Astrocyte of the hippocampus (primary cell): ENCODE data around the gene HOMER3.
"Not testable (repeated sequence)": the region's sequence is repeated elsewhere in the genome, so short reads cannot be mapped to it uniquely, and the experiment has no call there.

Source experiments
- DNase-seq: peaks from one replicate; pipeline ENCODE4 v3.0.0; 2011; ENCODE audit warnings: low read depth, low spot score

The HOMER3 gene

GRCh38 chr19:18954094-18954493 is 13.1 kb upstream of the HOMER3 start:
- DNase-seq = no peak

DNA sequence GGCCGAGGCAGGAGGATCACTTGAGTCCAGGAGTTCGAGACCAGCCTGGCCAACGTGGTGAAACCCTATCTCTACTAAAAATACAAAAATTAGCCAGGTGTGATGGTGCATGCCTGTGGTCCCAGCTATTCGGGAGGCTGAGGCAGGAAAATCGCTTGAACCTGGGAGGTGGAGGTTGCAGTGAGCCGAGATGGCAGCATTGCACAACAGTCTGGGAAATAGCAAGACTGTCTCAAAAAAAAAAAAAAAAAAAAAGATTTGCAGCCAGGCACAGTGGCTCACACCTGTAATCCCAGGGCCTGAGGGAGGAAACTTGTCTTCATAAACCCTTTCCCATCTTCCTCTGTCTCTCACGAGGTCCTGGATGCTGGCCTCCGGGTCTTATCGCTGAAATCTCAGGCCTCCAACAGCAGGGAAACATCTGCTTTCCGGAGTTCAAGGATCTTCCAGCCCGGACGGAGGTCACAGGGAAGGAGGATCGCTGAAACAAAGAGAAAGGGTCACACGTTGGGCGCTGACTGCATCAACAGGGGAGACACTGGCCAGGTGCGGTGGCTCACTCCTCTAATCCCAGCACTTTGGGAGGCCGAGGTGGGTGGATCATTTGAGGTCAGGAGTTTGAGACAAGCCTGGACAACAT is 11.5 kb upstream of the HOMER3 start:
- DNase-seq = not testable (repeated sequence)

DNA sequence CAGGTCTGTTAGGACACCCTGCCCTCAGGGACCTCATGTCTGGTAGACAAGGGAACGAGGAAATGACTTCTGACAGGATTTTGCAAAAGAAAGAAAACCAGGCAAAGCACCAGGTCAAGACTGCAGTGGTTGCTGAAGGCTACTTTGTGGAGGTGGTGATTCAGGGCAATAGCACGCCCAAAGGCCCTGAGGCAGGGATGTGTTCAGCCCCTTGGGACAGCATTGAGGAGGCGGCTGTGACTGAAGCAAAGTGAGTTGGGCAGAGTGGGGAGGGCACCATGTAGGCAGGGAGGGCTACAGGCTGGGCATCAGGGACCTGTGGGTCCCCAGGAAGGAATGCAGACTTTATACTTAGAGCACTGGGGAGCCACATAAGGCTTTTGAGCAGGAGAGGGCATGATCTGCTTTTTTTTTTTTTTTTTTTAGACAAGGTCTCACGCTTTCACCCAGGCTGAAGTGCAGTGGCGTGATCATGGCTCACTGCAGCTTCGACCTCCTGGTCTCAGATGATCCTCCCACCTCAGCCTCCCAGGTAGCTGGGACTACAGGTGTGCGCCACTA is 10.8 kb upstream of the HOMER3 start:
- DNase-seq = no peak

DNA sequence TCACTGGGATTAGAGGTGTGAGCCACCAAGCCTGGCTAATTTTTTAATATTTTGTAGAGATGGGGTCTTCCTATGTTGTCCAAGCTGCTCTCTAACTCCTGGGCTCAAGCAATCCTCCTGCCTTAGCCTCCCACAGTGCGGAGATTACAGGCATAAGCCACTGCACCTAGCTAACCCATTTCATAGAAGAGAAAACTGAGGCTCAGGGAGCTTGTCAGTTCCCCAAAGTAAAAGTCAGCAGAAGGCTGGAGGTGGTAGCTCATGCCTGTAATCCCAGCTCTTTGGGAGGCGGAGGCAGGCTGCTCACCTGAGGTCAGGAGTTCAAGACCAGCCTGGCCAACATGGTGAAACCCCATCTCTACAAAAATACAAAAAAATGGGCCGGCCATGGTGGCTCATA is 8.8 kb upstream of the HOMER3 start:
- DNase-seq = no peak

GRCh38 chr19:18948976-18949356 is 7.9 kb upstream of the HOMER3 start:
- DNase-seq = no peak

- no peak for DNase-seq
Measured at GRCh38 chr19:18948075-18948975, 7.3 kb upstream of the HOMER3 start.

- no peak for DNase-seq
Measured at GRCh38 chr19:18946918-18947317, 5.9 kb upstream of the HOMER3 start.

DNA sequence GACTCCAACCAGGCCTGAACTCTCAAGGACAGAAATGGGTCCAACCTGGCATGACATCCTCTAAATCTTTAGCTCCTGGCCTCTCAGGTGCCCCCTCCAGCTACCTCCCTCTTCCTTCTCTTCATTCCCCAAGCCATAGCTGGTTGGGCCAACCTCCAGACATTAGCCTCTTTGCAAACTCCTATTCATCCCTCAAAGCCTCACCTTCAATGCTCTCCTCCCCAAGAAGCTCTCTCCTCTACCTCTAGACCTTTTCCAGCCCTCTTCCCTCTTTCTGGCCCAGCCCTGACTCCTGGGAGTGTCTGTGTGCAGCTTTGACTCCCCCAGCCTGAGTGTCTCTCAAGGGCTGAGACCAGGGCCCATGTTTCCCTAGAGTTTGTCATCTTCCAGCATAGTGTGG is 5.3 kb upstream of the HOMER3 start:
- DNase-seq = no peak

DNA sequence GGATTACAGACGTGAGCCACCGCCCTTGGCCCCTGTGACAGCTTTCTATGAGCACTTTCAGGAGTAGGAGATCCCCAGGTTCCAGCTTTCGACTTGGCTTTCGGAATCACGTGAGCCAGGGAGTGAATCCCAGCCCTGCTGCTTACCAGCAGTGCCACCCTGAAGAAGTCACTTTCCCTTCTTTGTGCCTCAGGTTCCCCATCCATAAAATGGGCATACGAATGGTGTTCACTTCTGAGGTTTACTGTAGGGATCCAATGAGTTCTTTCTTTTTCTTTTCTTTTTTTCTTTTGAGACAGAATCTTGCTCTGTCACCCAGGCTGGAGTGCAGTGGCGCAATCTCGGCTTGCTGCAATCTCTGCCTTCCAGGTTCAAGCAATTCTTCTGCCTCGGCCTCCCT is 4.3 kb upstream of the HOMER3 start:
- DNase-seq = no peak

GRCh38 chr19:18943465-18943864 is 2.4 kb upstream of the HOMER3 start:
- no peak for DNase-seq

GRCh38 chr19:18942692-18943091 is 1.7 kb upstream of the HOMER3 start:
- no peak for DNase-seq

DNA sequence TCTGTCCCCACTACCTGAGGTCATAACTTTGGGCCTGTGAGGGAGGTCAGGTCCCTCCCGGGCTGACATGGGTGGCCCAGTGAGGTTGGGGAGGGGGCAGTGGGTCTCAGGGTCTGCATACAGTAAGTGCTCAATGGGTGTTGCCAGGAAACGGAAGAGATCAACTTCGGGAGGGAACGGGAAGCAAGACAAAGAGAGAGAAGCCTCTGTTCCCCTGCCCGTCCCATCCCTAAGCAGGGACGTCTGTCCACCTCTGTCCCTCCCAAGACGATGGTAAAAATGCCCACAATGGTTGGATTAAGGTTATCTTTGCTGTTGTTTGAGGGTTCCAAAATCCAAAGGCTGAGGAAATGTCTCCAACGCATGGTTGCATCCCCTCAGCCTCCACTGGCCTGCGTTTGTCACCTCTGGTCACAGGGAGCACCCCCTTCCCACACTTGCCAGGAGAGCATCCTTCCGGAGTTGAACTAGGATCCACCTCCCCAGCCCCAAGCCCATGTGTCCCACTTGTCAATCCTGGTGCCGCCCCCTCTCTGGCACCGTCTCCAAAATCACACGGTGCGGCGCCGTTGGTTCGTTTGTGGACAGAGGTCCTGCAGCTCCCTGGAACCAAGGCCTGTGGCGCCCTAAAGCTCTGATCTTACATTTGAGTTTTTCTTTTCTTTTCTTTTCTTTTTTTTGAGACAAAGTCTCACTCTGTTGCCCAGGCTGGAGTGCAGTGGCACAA is 774 bp upstream of the HOMER3 start:
- DNase-seq = no peak

DNA sequence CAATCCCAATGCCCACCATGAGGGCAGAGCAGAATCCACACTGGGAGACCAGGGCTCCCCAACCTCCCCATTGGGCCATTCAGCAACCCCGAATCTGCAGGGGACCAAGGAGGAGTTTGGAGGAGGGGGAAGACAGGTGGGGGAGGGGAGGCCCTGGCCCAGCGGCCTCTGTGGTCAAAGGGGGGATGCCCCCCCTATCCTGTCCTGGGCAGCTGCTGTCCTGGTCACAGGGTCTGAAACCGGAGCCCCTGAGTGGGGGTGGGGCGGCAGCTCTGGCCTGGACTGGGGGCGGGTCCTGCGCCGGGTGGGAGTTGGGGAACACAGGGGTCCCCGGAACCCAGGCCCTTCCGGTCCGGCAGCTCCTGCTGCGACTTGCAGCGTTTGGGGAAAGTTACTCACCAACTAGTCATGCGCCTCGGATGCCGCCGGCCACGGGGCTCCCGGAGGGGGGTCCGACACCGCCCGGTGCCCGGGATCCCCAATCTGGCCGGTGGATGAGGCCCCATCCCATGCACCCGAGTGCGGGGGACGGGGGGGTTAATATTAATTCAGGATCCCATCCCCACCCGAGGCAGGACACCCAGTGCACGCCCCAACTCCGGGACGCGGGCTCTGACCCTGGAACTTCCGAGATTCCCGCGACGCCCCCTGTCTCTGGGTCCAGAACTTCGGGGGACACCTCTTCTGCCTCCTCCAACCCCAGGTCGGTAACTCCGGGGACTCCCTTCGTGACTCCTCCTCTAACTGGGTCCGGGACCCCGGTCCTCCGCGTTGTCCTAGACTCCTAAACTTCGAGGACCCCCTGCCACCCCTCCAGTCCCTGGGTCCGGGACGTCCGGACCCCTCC is 872 bp downstream of the HOMER3 start:
- peak; percentile 69 for DNase-seq

DNA sequence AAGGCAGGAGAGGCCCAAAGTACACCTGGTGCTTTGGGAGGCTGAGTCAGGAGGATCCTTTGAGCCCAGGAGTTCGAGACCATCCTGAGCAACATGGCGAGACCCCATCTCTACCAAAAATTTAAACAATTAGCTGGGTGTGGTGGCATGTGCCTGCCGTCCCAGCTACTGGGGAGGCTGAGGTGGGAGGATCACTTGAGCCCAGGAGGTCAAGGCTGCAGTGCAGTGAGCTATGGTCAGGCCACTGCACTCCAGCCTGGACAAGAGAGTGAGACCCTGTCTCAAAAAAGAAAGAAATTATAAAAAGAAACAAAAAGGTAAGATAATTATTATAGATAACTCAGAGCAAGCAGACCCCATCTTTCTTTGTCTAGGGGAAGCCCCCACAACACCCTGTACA is 1.9 kb downstream of the HOMER3 start:
- DNase-seq = no peak

DNA sequence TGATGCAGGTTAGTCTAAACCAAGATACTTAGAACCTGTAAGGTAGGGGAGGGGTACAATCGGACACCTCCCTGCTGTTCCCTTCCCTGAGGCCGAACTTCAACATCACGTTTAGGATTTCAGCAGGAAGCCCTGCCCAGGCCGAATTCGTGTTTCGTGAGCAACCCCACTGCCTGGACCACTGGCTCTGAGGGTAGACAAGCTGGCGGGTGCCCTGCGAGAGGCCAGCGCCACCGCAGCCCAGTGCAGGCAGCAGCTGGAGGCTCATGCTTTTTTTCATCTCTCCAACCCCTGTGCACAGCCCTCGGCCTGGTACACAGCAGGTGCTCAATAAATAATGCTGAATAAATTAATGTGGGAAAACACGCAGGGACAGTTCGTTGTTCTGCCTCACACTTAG is 7.7 kb downstream of the HOMER3 start:
- DNase-seq = no peak

DNA sequence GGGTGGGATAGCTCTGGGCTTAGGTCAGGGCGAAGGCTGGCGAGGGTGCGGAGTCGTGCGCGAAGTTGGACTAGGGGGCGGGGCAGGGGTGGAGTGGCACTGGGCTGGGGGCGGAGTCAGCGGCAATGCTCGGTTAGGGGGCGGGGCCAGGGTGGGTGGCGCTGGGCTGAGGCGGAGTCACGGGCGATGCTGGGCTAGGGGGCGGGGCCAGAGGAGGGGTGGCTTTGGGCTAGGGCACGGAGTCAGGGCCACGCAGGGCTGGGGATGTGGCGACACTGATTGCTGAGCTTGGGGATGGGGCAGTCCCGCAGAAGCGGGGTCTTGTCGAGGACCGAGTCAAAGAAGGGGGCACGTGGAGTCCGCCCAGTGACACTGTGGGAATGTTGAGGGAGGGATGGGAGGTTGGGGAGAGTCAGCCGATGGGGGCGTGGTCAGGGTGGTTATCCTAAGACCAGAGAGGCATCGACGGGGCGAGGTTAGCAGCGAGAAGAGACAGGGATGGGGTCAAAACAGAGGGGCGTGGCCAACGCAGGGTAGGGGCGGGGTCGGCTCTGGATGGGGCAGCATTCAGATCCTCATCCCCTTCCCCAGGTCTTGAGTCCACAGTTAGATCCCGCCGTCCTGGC is 8.7 kb downstream of the HOMER3 start:
- peak; percentile 83 for DNase-seq

DNA sequence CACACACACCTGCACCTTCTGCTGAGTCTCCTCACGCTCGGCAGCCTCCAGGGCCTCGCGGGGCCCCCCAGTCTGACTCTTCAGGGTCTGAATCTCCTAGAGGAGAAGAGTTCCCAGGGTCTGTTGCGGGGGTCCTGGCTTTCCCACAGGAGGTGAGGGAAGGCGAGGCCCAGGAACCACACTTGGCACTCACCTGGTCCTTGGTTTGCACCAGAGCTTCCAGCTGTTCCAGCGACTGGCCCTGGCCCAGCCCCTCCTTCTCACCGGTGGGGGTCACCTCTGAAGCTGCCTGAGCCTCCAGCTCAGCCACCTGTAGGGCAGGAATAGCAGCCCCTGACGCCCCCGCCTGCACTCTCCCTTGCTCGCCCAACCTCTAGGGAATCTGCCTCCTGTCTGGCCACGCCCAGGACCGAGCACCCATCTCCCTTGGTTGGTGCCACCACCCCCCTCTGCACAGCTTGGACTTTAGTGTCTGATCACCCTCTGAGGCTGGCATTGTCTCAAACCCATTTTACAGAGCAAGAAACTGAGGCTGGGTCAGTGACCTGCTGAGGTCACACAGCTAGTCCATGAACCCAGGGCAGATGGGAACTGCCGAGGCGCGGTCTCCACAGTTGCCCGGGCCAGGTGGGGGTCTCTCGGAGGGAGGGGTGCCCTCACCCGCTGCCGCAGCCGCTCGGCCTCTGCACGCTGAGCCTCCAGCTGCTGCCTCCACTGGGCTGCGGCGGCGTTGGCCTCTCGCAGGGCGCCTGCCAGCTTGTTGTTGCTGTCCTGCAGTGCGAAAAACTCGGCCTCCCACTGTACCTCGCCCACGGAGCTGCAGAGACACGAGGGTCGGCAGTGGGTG is 9.5 kb downstream of the HOMER3 start:
- no peak for DNase-seq

GRCh38 chr19:18929311-18929710 is 11.7 kb downstream of the HOMER3 start:
- no peak for DNase-seq

- no peak for DNase-seq
Measured at GRCh38 chr19:18928018-18928805, 12.8 kb downstream of the HOMER3 start.
